Body of pancreas (tissue), 4 donors: ENCODE results near the gene GTF2F1.

Experiments used
- CTCF ChIP-seq, 7 experiments: fragments of 450-650 bp in 4 of 7; fragments of 200-600 bp in 3 of 7; sonication (generic) in 3 of 7; IDR thresholded peaks; one replicate each; pipeline ENCODE4 v1.5.1; 2016 to 2019; ENCODE audit warnings: antibody characterized with exemption in 7 of 7
- POLR2A ChIP-seq, 3 donors: fragments of 450-650 bp; IDR thresholded peaks; one replicate each; pipeline ENCODE4 v1.6.1; 2016; ENCODE audit warnings: antibody characterized with exemption in 3 of 3, mild to moderate bottlenecking in 2 of 3

GRCh38 chr19:6378486-6378885, 14.5 kb downstream of the GTF2F1 start:
- TF ChIP-seq CTCF (IDR thresholded peaks at IDR 0.05) (no peak), POLR2A (IDR thresholded peaks at IDR 0.05) (no peak)
